Measurements from ENCODE around the gene NHS.

NHS gene

DNA sequence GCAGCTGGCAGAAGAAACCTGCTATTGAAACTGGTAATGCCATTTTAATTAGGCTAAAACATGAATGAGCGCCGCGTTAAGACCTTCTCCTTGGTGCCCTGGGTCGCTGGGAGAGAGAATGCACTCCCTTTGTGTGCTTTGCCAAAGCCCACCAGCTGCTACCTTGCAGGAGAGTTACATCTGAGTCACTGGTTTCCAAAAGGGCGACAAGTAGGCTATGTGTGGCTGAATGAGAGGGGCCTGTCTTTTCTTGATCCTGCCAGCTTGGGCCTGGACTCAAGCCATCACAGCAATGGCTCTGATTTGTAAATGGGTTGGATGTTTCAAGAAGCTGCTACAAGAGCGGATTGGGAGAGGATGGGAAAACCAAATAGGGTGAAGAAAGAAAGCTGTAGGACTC lies 81.5 kb downstream of the NHS start:
- DNase-seq, result no peak

DNA sequence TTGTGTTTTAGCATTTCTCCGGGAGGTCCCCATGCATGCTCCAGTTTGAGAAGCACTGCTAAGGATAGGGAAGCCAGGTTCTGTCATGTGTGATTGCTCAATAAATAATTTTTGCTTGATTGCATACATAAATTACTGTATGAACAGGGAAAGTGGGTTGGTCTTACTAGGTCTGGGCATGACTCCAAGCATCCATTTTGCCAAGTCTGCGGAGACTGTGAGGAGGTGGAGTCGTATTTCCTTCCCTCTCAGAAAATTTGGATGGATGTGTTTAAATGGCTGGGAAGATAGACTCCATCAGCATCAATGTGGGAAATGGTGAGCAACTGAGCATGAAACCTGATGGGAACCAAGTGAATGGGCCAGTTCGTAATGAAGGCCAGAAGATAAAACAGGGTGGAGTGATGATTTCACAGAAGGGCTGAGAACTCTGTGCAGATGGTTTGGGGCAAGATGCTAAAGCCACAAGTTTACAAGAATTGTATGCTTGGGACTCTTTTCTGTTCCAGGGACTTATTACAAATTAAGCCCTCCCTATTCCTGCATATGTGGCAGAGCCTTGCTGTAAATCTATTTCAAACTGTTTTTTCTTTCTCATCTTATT lies 84.1 kb downstream of the NHS start:
- DNase-seq, result peak; percentile 26

DNA sequence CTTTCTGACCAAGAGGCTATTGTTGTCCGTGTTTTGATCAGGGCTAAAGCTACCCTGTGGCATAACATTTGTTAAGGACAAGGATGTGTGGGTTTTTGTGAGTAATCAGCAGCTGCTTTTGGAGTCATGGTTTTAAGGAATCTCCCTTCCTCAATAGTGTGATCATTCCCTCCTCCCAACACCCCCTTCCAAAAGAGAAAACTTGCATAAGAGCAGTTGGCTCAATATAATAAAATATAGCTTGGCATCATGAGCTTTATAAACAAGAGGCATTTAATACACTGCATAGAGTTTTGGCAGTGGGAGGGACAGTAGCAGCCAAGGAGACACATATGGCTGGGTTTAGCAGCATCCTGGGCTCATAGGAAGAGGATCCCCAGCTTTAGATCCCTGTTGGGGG lies 84.7 kb downstream of the NHS start:
- no peak for DNase-seq

DNA sequence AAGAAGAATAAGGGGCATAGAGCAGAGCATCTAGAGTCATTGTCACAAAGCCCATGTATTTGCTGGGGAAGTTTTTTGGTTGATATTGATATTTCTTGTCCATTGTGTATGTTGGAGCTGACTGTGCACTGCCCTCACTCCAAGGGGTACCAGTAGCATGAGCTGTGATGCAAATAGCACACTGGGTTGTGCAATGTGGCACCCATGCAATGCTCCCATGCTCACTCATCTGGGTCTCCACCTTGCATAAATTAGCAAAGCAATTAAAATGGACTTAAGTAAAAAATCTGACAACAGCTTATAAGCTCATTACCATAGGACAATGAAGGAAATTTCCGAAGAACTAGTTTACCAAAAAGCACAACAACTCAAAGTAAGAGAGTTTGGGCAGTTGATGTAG lies 87.9 kb downstream of the NHS start:
- no peak for DNase-seq

DNA sequence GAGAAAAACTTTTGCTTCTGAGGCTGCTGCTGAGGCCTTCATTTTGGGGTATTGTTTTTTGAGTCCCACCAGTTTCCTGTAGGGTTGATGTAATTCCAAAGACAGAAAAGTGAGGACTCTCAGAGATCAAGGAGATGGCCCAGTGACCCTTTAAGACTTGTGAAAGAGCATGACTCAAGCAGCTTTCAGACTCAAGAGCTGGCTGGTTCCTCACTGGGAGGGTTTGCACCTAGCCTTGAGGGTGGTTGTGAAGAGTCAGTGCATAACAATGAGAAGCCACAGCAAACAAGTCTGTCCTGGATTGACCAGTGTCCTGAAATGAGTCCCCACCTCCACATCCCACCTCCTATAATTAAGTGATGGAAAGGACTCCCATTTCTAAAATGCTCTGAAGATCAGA lies 89.2 kb downstream of the NHS start:
- peak; percentile 24 for DNase-seq

DNA sequence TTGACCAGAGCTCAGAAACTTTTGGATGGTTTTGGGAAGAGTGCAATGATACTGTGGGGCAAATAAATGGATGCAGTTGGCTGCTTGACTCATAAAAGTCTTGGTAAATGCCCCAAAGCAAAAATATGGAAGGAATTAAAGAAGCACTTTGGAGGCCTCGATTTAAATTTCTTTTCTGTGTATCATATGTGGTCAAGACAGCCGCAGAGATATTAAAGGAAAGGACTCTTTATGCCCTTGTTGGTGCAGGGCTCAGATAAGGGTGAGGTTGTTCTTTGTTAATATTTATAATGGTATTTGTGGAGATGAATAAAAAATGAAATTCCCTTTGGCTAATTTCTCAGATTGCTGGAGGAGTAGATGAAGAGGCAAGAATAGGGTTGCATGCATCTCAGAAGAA lies 90.2 kb downstream of the NHS start:
- no peak for DNase-seq

DNA sequence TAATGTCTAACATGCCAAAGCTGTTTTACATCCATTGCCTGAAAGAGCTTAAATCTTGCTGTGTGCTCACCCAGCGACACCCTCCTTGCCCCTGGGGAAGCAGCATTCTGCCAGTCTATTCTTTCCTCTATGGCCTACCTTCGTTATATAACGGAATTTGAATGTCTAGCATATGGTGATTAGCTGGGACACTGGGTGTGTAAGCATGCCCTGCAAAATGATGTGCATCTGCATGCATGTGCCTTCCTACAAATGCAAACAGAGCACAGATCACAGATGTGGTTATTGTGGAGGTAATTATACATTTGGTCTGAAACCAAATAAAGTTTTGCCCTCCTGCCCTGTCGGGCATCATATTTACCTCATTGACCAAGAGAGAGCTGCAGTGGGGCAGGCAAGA lies 90.8 kb downstream of the NHS start:
- no peak for DNase-seq

DNA sequence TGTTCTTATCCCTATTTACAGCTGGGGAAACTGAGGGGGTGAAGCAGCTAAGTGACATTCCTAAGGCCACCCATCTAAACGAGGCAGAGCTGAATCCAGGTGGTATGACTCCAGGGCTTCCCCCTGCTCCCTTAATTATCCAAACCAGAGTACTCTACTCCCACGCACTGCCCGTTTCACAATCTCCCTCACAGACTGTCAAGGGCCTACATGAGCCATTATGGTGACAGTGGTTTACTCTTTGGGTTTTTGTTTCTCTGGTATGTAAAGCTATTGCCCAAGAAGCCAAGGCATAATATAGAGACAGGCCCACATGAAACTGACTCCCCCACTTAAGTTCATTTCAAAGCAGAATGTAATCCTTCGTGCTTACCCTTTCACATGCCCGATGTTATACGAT lies 95.1 kb downstream of the NHS start:
- no peak for DNase-seq

DNA sequence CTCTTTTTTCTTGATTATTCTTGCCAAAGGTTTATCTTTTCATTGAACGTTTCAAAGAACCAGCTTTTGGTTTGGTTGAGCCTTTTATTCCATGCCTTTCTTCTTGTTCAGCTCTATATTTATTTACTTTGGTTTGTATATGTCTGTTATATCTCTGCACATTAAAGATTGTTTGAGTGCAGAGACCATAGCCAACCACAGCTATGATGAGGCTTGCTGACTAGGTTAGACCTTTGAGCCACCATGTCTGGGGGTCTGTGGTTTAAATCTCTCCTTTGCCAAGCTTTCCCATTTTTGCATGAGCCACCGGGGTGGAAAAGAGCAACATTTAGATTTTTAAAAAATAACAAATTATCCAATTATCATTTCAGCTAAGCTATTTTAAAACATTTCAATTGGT lies 96.1 kb downstream of the NHS start:
- DNase-seq, result no peak

DNA sequence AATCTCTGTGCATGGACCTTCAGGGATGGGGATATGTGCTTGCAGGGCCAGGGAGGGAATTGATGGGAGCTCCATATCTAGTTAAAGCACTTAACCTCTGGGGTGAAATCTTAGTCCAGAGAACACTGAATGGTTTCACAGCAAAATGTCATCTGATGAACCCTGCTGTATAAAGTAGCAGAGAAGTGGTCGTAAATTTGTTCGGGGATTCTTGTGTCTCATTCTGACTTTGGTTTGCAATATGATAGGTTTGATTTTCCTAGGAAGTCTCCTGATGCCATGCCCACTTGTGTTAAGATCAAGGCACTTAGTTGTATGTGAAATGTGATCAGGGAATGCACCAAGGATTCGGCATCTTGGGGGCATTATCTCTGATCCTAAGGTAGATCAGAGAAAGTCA lies 96.9 kb downstream of the NHS start:
- no peak for DNase-seq

DNA sequence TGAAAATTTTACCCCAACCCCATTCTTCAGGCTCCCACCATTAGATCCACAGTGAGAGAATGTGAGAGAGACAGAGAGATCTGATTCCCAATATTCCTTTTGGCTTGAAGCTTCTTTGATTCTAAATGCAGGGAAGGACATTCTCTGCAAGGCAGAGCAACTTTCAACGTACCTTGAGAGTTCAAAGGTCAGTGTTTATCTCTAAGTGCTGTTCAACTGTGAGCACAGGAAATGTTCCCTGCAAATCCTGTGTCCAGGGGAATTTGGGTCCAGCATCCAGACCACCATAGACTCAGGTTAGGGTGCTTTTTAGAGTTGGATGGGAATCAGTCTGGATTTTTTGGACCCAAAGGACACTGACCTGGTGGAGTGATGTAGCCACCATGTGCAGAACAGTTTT lies 97.4 kb downstream of the NHS start:
- DNase-seq, result no peak

DNA sequence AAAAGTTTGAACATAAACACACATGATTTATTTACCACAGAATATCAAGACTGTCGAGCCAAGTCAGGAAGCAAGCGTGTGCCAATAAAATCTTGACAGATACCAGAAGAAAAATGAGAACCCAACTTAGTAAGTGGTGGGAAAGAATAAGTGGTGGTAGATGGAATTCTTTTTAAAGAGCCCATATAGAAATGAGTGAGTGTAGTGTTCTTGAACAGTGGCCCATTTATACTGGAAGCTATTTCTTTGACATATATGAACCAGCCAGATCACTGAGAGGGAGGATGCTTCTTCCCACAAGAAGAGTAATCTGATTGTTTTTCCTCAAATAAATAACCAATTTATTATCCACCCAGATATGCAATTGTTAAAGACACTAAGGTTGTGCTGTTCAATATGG lies 98.0 kb downstream of the NHS start:
- no peak for DNase-seq

DNA sequence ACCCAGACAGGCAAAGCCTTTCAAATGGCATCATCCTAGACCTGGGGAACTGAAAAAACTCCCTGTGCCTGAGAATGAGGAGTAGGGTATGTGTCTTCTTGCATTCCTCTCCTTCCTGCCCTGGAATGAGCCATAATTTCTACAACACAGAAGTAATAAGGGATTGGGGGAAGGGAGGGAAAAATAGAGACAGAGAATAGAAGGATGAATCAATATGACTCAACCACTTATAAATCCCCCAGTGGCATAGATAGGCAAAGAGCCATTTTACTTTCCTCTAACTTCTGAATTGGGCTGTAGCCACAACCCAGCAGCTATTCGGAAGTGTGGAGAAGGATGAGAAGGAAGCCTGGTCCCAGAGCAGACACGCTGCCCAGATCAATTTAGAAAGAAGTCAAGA lies 99.9 kb downstream of the NHS start:
- DNase-seq, result peak; percentile 40

DNA sequence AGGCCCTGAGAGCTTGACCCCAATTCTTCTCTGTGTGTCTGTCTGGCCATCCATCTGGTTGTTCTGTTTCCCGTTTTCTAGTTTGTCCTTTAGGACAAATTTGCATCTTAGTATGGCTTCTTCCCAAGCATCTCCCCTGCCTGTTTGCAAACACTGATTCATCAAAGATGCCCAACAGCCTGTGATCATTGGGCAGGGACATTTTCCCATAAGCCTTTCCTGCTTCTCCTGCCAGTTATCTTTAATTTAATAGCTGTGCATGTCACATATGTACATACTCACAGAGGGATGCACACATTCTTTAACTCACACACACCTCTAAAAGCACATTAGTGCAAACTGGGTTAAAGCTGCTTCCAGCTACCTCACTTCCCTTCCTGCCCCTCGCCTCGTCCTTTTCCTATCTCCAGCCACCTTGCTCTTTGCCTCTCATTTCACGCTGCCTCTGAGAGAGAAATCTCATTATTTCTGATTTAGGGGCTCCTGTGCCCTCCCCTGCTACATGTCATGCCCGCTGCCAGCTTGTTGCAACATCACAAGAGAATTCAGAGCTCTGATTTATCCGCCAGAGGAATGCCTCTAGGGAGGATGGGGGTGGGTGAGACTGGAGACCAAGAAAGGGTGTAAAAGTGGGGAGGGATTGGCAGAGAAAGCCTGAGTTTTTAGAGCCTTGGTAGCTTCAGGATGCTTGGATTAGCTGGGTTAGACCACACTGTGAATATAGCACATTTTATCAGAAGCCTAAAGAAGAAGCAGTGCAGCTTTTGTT lies 100.6 kb downstream of the NHS start:
- DNase-seq, result peak; percentile 29

DNA sequence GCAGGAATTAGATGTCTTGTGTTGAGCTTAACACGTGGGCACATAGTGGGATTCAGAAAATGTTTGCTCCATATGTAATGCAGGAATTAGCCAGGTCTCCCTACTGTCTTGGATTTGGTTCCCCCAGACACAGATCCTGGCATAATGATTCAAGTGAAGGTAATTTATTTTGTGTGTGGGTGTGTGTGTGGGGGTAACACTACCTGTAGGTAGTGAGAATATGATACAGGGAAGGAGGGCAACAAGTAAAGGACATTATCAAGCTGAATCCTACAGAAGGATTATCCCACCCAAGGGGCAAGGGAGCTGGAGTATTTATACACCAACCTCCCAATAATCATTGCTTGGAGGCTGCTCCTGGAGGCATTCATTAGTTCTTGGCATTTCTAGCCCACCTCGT lies 101.4 kb downstream of the NHS start:
- DNase-seq, result no peak

DNA sequence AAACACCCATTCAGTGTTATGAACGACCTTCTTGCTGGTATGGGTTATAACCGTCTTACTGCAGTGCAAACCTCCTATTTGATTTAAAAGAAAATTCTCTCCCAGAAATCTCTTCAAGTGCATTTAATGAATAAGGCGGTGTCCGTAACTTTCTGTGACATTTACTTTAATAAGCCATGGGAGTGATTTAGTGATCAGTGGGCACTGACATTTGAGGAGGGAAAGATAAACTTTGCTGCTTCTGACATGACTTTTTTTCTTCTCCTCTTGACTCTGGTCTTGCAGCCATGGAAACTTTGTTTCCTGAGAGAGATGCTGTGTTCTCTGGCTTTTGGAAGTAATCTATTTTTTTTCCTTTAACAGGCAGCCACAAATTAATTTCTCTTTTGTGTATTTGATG lies 106.1 kb downstream of the NHS start:
- DNase-seq, result no peak

DNA sequence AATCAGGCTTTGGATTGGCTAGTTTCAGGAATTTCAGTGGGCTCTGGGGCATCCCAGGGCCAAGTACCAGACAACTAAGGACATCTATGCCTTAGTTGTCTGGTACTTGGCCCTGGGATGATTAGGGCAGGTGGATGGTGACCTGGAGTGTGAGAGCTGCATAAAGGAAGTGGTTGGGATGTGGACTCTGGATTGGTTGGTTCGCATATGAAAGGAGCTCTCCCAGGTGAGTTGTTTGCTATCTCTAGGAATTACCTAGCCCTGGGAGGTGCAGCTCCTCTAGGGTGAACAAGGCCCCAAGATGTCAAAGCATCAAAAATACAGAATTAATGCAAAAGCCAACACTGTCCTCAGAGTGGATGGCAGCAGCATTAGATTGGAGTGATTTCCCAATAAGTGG lies 109.6 kb downstream of the NHS start:
- DNase-seq, result no peak

DNA sequence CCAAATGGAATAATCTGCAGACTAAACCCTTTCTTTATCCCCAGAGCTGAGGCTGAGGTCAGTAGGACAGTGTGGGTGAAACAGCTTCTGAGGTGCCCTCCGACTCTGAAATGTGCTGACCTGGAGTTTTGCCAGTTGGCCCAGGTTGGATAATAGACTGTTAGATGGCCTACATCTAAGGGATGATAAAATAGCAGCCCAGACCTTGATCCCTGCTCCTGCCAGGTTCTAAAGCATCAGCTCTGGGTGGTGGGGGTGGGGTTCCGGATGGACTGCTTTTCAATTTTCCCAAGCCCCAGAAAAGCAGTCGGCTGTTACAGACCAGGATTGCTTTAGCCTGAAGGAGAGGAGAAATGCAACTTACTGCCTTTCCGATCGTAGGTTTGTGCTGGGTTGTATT lies 110.4 kb downstream of the NHS start:
- DNase-seq, result no peak

DNA sequence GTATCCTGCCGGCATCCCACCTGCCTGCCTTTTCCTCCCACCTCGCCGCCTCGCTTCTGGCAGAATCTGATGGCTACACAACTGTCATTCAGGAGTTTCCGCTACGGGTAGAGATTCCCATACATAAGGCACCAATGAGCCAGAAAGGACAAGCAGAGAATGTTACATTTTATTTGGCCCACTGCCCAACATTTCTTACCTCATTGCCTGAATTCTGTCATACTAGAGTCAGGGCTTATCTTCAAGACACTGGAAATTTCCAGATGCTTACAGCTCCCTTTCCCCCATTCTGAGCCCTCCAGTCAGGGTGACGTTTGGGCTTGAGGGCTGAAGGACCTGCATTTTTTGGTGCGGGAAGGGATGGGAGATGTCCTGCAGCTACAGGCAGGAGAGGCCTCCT lies 113.0 kb downstream of the NHS start:
- DNase-seq, result no peak

DNA sequence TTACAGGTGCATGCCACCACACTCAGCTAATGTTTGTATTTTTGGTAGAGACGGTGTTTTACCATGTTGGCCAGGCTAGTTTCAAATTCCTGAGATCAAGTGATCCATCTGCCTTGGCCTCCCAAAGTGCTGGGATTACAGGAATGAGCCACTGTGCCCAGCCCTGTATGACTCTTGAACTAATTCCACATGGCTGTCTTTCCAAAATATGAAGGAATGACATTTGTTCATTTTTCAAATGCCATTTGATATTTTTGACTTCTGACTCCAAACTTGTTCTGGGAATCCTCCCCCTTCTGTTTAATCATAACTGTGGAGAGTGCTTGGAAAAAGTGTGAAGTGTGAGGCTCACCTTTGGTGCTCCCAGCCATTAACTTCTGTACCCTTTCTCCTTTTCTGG lies 119.2 kb downstream of the NHS start:
- no peak for DNase-seq

DNA sequence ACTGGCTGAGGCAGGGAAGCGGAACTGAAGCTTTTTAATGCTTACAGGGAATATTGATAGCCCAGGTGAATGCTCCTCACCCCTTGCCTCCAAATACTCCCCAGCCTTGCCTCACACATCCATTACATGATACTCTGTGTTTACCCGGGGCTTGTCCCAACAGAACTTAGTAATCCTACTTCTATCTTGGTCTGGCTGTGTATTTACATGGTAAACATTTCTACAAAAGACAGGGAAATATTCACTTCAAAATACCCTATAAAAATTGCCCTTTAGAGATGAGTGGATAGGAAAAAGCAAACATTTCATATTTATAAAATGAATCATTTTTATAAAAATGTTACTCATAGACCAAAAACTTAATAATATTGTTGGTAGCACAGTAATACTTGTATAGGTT lies 120.1 kb downstream of the NHS start:
- DNase-seq, result no peak

DNA sequence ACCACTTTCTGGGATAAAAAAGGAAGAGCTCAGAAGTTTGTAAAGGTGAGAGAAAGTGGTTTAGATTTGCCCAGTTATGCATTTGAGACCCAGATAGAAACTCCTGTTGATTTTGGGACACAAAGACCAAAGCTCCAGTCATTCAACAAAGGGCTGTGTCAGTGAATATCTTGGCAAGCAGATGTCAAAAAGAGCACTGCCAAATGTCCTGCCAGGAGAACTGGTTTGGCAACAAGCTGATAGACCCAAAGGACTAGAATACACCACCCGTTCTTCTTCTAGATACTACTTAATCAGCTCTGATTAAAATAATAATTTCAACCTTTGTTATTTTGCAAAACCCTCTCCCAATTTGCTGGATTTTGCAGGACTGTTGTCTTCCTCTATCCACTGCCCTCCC lies 121.4 kb downstream of the NHS start:
- DNase-seq, result no peak

DNA sequence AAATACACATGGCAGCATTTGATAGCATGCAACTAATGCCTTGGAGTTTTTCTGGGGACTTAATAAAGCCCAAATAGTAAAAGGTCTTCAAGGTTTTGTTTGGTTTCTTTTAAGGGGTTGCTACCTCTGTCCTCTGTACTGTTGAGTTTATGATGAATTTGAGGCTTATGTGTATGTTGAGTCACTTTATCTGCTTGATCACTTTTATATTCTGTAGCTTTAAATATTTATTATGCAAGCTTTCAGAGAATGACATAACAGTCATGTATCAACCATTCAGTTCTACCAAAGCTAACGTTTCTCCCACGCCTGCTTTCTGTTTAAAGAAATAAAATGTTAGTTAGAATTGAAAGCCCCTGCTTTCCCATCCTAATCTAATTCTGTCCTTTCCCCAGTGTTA lies 122.2 kb downstream of the NHS start:
- no peak for DNase-seq

DNA sequence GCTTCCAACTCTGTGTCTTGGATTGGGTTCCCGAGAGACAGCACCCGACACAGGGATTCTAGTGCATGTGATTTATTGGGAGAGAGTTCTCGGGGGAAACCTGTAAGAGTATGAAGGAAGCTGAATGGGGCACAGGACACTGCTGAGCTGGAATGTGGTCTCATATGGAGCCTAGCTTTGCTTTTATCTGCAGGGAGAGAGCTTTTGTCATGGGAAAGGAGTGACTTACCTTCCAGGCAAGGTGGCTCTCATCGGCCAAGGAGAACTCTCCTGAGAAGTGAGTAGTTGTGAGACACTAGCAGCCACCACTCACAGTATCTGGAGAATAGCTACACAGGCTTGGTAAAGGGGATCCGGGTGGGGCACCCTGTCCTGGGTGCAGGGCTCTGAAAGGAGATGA lies 124.5 kb downstream of the NHS start:
- DNase-seq, result no peak

DNA sequence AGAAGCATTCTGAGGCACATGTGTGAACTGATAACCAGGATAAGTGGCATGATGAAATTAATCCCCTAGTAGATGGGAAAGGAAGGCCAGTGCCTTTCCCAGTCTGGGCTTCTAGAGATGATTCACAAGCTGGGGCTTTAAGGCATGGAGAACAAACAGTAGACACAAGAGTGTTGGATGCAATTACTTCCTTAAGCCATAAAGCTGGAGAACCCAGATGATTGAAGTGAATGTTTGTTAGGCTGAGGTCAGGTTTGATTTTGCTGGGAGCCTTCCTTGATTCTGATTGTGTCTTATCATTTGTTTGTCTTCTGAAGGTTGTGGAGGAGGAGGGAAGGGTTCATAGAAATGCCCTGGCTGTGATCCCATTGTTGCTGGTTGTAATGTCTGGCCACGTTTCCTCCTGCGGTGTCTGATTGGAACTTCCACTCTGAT lies 125.2 kb downstream of the NHS start:
- DNase-seq, result peak; percentile 77
